ENCODE data around the gene HHIP.

DNA sequence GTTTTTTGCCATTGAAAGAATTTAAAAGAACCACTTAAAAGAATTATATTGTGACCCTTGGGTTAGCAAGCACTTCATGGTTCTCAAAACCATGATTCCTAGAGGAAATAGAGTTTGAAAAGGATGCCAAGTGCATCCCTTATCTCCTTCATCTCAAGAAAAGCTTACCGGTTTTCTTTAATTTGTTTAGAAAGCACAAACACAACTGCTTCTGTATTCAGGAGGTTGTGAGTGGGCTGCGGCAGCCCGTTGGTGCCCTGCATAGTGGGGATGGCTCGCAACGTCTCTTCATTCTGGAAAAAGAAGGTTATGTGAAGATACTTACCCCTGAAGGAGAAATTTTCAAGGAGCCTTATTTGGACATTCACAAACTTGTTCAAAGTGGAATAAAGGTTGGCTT is 13.5 kb downstream of the HHIP start:
- TF ChIP-seq, protein P1, sequence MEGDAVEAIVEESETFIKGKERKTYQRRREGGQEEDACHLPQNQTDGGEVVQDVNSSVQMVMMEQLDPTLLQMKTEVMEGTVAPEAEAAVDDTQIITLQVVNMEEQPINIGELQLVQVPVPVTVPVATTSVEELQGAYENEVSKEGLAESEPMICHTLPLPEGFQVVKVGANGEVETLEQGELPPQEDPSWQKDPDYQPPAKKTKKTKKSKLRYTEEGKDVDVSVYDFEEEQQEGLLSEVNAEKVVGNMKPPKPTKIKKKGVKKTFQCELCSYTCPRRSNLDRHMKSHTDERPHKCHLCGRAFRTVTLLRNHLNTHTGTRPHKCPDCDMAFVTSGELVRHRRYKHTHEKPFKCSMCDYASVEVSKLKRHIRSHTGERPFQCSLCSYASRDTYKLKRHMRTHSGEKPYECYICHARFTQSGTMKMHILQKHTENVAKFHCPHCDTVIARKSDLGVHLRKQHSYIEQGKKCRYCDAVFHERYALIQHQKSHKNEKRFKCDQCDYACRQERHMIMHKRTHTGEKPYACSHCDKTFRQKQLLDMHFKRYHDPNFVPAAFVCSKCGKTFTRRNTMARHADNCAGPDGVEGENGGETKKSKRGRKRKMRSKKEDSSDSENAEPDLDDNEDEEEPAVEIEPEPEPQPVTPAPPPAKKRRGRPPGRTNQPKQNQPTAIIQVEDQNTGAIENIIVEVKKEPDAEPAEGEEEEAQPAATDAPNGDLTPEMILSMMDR (IDR thresholded peaks at IDR 0.05; ENCODE audit: low read length): no peak
- TF ChIP-seq EZH2 (IDR thresholded peaks at IDR 0.05; ENCODE audit: borderline replicate concordance, low read length): no peak
